Neutrophil (primary cell): ENCODE data around the gene FIGN.

Experiments
- H3K27ac ChIP-seq: fragments of 200-600 bp; sonication (generic); 2 replicates; pipeline ENCODE4 v1.5.1; 2016; ENCODE audit warnings: mild to moderate bottlenecking, moderate library complexity
- H3K27me3 ChIP-seq: fragments of 200-600 bp; sonication (generic); 2 replicates; pipeline ENCODE4 v1.6.0; 2016; ENCODE audit warnings: mild to moderate bottlenecking
- H3K36me3 ChIP-seq: fragments of 200-600 bp; sonication (generic); 2 replicates; pipeline ENCODE4 v1.5.1; 2017
- H3K4me1 ChIP-seq, 2 experiments: fragments of 200-600 bp in 1 of 2; sonication (generic) in 1 of 2; 1 replicate in 1 of 2; 2 replicates in 1 of 2; pipeline versions ENCODE4 v1.5.1 to v1.6.1; 2013 to 2016; ENCODE audit warnings: low read depth in 1 of 2, low read length in 1 of 2, mild to moderate bottlenecking in 1 of 2, moderate library complexity in 1 of 2; ENCODE audit not compliant: control insufficient read depth in 1 of 2, insufficient read depth in 1 of 2
- H3K4me3 ChIP-seq, 2 experiments: fragments of 200-600 bp in 1 of 2; sonication (generic) in 1 of 2; 1 replicate in 1 of 2; 2 replicates in 1 of 2; pipeline ENCODE4 v1.5.1; 2013 to 2016; ENCODE audit warnings: low read depth in 1 of 2, low read length in 1 of 2, mild to moderate bottlenecking in 1 of 2, moderate library complexity in 1 of 2
- H3K9me3 ChIP-seq: fragments of 200-600 bp; sonication (generic); 2 replicates; pipeline ENCODE4 v1.5.1; 2016
- TF ChIP-seq, protein P1 (sequence below): fragments of 200-600 bp; sonication (generic); IDR thresholded peaks from 2 replicates; pipeline ENCODE4 v1.5.1; 2016; ENCODE audit warnings: antibody characterized with exemption

The FIGN gene

DNA sequence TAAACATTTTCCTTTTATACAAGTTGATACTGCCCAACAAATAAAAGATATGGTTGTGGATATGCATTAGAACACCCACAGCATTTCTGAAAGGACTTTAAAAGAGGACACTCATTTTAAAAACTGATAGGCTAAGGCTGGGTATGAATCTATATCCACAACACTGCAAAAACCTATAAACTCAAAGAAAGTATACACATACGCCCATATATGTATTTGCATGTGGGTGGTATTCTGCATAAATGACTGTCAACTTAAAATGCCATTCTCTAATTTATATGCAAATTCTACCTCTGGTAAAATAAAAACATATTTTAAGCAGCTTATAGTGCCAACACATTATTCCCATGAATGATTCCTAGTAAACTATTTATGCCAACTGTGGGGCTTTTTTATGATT lies 20.1 kb downstream of the FIGN start:
- Histone ChIP-seq H3K9me3 (no peaks in the 10 kb centered on the region), H3K36me3 (no peaks in the 10 kb centered on the region), H3K4me1 (no peaks in the 10 kb centered on the region), H3K27me3 (no peaks in the 10 kb centered on the region), H3K4me3 (no peak overlapping the region), H3K27ac (no peak overlapping the region)
- TF ChIP-seq, protein P1, sequence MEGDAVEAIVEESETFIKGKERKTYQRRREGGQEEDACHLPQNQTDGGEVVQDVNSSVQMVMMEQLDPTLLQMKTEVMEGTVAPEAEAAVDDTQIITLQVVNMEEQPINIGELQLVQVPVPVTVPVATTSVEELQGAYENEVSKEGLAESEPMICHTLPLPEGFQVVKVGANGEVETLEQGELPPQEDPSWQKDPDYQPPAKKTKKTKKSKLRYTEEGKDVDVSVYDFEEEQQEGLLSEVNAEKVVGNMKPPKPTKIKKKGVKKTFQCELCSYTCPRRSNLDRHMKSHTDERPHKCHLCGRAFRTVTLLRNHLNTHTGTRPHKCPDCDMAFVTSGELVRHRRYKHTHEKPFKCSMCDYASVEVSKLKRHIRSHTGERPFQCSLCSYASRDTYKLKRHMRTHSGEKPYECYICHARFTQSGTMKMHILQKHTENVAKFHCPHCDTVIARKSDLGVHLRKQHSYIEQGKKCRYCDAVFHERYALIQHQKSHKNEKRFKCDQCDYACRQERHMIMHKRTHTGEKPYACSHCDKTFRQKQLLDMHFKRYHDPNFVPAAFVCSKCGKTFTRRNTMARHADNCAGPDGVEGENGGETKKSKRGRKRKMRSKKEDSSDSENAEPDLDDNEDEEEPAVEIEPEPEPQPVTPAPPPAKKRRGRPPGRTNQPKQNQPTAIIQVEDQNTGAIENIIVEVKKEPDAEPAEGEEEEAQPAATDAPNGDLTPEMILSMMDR = no peak

DNA sequence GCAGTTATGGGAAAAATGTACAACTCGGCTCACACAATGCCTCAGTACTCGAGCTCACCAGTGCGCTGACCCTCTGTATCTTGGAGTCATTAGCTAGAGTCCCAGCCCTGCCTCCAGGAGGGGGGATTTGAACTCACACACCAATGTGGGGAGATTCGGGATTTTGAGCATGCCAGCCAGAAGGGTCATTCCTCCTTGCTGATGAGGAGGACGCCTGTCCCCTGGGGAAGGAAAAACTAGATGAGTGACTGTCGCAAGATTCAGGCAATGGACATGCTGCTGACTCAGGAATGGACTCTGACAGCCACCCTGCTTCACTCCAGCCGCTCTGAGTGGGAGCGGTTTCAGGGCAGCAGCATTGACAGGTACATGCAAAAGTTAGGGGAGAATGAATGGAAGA lies 20.6 kb downstream of the FIGN start:
- TF ChIP-seq, protein P1 = no peak
- Histone ChIP-seq H3K9me3 (no peaks in the 10 kb centered on the region), H3K4me1 (no peaks in the 10 kb centered on the region), H3K4me3 (no peak overlapping the region), H3K27me3 (no peaks in the 10 kb centered on the region), H3K36me3 (no peaks in the 10 kb centered on the region), H3K27ac (no peak overlapping the region)

- no peaks in the 10 kb centered on the region for H3K9me3 ChIP-seq
- TF ChIP-seq, protein P1 = no peak
- no peaks in the 10 kb centered on the region for H3K36me3 ChIP-seq
- no peaks in the 10 kb centered on the region for H3K4me1 ChIP-seq
- H3K27me3 ChIP-seq = no peaks in the 10 kb centered on the region
- H3K27ac ChIP-seq = no peak overlapping the region
- H3K4me3 ChIP-seq = no peak overlapping the region
Observed at GRCh38 chr2:163713534-163714311, 22.1 kb downstream of the FIGN start.

GRCh38 chr2:163711699-163712098 lies 24.1 kb downstream of the FIGN start:
- TF ChIP-seq, protein P1 = no peak
- no peaks in the 10 kb centered on the region for H3K36me3 ChIP-seq
- H3K27ac ChIP-seq = no peak overlapping the region
- H3K4me1 ChIP-seq = no peaks in the 10 kb centered on the region
- no peak overlapping the region for H3K4me3 ChIP-seq
- no peaks in the 10 kb centered on the region for H3K27me3 ChIP-seq
- no peaks in the 10 kb centered on the region for H3K9me3 ChIP-seq

GRCh38 chr2:163711258-163711657 lies 24.6 kb downstream of the FIGN start:
- Histone ChIP-seq H3K27ac (no peak overlapping the region), H3K27me3 (no peaks in the 10 kb centered on the region)
- TF ChIP-seq, protein P1 = no peak

More at GRCh38 chr2:163711258-163711657, 24.6 kb downstream of the FIGN start:
- no peak overlapping the region for H3K4me3 ChIP-seq
- H3K4me1 ChIP-seq = no peaks in the 10 kb centered on the region
- no peaks in the 10 kb centered on the region for H3K36me3 ChIP-seq
- H3K9me3 ChIP-seq = no peaks in the 10 kb centered on the region
